ENCODE data around the gene OPN4.

The OPN4 gene

DNA sequence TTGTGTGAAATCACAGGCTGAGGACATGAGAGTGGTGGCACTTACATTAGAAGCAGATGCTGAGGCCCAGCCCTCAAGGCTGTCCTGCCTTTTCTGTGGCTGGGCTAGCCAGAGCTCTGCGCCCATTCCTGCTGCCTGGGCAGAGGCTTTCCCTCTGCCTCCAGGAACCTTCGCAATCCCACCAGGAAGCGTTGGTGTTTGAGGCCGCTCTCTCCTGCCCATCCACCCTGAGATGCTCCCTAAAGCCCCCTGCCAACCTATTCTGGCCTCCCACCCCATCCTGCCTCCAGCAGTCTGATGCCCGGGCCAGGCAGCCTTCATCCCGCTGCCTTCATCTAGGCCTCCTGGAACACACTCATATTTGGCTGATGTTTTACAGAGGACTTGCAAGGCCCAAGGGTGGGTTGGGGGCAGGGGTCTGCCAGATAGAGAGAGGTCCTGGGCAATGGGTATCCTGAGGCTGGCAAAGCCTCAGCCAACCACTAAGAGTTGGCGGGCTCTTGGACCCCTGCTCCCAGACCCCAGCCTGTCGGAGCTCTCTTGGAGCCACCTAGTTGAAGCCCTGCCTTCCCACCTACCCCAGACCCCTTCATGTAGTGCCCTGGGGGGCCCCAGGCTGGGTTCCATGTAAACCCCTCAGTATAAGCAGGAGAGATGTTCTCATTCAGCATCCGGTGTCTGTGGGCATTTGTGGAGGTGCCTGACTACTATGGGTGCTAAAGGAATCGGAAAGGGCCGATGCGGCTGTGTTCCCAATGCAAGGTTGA lies 46.7 kb downstream of the OPN4 start:
- no peak for DNase-seq

DNA sequence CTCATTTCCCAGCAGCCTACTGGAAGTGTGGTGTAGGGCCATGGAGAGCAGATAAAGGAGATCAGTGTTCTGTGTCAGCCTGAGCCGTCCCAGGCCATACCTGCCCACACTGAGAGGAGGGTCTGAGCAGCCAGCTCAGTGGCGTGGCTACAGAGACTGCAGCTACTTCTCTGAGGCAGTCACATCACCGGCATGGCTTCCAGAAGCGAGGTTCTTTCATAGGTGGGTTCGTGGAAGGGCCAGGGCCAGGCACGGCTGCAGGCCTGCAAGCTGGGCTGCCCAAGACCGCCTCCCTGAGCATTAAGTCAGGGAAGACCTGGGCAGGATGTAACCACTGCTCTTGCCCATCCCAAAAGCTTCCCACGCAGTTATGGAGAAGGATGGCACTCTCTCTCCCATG lies 48.8 kb downstream of the OPN4 start:
- DNase-seq: no peak

DNA sequence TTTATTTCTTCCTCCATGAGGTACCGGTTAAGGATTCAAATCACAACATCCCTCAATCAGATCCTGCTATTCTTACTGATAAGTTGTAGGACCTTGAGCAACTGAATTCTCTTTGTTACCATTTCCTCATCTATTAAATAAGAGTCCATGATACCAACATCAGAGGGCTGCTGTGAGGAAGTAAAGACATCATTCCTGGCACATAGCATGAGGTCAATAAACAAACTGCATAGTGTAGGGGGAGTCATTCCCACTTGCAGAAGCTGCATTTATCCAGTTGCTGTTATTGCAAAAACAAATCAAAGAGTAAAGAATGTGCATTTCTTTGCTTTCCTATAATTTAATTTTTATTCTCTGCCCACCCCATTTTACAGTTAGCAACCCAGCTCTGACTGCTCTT lies 50.8 kb downstream of the OPN4 start:
- DNase-seq: no peak

DNA sequence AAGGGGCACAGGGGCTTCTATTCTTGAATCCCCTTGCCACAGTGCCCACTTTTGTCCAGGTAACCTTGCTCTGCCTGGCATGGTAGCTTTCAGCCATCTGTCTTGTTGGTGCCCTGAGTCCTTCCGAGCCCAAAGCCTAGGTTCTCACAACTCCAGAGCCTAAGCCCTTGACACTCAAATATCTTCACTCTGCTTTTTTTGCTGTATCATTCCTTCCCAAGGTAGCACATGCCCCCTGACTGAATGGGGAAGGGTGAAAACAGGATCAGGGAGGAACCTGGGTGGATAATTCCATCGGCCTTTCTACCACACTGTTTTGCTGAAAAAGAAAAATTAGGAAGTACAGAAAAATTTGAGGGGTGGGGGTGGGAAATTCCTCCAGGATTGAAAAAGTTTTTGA lies 51.6 kb downstream of the OPN4 start:
- DNase-seq: no peak

DNA sequence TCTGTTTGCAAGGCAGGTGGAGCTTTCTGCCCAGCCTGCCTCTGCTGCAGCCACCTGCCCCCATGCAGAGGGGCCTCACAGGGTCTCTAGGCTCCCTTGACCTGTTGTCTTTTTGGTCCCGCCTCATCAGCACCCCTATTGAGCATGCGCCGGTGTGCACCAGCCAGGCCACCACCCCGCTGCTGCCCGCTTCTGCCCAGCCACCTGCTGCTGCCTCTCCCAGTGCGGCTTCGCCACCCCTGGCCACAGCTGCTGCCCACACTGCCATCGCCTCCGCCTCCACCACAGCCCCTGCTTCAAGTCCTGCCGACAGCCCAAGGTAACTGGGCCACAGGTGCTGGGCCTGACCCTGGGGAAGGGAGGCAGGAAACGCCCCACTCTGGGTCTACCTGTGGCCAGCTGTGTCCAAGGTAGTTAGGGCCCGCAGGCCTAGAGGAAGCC lies 52.1 kb downstream of the OPN4 start:
- no peak for DNase-seq

DNA sequence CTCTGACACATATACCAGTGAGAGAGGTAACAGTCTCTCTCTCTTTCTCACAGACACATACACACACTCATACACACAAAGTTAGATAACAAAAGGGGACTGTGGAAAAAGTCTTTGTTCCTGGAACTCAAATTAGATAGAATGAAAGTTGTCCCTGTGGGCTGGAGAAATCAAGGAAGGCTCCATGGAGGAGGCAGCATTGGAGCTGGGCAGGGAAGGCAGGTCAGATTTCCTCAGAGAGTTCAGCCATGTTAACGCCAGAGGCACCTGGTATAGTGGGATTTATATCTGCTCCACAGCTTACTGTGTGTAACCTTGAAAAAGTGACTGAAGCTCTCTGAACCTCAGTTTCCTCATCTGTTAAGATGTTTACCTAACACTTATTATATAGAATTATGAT lies 52.6 kb downstream of the OPN4 start:
- DNase-seq: no peak

DNA sequence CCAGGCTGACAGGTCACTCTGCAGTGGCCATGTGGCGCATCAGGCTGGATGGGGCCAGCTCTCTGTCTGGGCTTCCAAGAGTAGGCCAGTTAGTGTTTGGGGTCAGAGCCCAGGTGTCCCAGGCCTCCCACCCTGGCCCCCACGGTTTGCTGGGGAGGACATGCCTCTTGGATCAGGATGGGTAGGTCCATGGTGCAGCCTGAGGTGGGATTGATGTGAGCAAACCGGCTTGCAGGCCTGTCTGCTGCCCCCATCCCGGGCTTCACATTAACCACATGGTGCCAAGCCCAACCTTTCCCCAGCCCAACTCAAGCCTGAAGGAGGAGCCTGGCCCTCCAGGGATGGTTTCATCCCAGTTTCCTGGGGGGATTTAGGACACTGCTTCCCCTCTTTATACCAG lies 53.2 kb downstream of the OPN4 start:
- DNase-seq: no peak

DNA sequence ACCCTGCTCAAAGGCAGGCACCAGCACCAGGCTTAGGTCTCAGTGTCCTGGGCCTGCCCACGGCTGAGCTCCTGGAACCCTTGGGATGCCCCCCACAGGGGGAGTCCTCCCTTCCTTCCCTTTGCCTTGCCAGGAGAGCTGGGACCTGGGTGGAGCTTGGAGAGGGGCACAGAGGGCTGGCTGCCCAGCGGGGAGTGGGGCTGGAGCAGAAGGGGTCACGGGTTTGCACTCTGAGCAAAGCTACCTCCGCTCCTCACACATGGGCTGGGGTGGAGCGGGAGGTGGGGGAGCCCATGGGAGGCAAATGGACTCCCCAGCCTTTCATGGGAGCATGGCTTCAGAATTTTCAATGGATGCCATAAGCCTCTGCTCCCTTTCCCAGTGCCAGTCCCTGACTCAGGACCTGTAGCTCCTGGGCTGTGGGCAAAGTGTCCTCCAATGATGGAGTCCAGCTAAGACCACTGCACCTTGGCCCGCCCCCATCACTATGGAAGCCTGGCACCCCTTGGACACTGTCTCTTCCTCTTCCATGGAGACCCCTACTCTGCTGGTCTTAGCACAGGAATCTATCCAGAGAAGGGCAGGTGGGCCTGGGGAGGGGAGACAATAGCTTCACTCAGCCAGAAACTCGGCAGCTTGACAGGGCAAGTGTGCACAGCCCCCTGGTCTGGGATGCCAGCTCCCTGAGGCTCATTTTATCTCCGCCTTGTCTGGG lies 53.9 kb downstream of the OPN4 start:
- no peak for DNase-seq

DNA sequence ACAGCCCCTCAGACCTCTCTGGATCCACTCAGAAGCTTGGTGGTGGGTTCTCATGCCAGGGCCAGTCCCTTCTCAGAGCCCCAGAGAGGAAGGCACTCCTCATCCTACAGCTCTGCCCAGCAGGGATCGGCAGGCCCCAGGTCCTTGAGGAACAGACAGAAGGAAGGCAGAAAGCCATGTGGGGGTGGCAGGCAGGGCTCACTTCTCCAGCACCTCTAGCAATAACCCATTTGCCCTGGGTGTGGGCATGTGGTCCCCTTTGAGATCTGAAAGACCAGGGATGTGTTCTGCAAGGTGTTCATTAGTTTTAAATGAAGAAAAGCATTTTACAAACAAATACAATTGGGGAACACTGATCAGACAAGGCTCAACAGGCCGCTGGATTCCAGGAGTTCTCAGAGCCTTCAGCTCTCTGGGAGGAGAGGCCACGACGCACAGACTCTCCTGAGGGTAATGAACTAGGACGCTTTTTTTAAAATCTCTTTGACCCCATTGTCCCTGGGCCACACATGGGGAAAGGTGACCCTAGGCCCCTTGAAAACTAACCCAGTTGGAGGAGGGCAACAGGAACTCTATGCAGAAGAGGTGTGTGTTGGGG lies 54.5 kb downstream of the OPN4 start:
- no peak for DNase-seq

DNA sequence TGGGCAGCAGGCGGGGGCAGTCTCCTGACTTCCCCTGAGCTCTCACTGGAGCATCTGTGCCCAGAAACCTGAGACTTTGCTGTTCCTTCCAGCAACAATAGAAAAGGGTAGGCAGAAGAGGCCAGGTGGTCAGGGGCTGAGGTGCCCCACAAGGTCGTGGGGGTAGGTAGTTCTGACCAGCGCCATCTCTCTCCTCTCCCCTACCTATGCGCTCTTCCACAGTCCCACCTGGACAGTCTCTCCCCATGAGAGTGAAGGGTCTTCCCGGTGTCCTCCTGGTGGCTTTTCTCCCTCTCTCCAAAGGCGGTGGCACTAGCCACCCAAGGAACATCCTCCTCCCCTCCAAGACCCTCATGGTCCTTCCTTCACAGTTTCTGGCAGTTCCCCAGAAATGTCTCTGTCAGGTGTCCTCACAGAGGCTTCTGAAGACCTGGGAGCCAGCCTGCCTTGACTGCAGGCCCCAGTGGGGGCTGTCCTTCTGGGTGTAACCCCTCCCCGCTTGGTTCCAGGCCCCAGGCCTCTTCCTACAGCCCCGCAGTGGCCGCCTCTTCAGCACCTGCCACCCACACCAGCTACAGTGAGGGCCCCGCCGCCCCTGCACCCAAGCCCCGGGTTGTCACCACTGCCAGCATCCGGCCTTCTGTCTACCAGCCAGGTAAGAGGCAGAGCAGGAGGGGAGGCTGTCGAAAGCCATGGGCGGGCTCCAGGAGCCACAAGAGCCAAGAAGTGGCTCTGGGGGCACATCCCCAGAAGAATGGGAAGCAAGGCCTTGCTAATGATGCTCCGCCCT lies 55.2 kb downstream of the OPN4 start:
- DNase-seq: no peak

DNA sequence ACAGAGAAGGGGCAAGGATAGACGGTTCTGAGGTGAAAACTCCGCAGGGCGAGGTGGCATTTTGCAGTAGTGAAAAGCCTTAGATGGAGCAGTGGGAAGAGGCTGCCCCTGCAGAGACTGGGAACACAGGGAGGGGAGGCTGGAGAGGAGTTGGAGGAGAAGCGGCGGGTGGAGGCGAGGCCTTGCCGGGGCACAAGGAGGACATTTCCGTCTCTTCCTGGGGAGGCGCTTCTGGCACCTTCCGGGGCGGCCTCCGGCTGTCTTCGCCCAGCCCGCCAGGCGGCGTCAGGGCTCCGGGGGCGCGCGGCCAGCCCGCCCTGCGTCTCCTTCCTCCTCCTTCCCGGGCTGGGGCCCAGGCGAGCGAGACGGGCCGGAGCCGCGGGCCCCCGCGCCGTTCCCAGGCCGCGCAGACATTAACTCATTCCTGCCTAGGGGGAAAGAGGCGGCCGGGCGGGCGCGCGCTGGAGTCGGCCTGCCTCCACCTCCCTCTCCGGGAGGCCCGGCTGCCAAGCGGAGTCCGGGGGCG lies 56.7 kb downstream of the OPN4 start:
- DNase-seq: peak; percentile 80

DNA sequence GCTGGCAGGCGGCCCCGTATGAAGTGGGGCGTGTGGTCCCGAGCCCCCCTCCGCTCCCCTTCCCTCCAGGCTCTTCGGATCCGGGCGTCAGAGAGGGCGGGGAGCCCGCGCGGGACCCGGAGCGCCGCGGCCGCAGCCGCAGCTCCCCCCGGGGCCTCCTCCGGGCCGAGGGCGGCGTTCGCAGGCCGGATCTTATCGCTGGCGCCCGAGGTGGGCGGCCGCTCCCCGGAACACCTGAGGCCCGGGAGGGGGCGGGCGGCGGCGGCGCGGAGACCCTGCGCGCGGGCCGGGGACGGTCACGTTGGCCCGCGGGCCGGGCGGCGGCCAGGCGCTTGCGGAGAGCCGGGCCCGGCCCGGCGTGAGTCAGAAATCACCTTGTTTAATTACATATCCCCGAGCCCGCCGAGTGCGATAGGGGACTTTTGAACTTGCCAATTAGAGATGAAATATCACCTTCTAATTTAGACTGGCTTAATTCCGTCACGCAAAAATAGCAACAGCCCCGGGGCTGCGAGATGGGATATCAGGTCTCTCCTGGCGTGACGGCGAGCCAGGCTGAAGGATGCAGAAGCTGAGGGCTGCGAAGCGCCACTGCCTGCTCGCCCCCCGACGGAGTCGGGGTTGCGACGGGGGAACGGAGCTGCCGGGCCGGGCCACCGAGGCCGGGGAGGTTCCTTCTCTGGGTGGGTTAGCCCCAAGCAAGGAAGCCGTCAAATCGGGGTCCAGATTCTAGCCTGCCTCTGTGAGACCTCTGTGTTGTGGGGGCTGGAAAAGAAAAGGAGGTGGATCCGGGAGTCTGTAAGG lies 57.4 kb downstream of the OPN4 start:
- peak; percentile 43 for DNase-seq

DNA sequence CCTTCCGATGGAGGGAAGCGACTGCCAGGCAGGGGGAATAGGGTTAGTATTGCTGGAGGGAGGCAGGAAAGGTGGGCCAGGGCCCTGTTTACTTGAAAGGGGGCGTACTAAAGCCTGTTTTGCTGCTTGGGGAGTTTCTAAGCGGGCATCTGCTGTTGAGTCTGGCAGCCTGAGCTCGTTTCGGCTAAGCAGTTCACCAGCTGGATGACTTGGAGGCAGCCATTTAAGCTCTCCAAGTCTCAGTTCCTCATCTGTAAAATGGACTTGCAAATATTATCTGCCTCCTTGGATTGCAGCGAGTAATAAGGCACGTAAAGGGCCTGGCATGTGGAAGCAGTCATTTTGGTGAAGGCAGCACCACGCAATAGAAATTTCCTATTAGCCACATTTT lies 58.0 kb downstream of the OPN4 start:
- DNase-seq: no peak

DNA sequence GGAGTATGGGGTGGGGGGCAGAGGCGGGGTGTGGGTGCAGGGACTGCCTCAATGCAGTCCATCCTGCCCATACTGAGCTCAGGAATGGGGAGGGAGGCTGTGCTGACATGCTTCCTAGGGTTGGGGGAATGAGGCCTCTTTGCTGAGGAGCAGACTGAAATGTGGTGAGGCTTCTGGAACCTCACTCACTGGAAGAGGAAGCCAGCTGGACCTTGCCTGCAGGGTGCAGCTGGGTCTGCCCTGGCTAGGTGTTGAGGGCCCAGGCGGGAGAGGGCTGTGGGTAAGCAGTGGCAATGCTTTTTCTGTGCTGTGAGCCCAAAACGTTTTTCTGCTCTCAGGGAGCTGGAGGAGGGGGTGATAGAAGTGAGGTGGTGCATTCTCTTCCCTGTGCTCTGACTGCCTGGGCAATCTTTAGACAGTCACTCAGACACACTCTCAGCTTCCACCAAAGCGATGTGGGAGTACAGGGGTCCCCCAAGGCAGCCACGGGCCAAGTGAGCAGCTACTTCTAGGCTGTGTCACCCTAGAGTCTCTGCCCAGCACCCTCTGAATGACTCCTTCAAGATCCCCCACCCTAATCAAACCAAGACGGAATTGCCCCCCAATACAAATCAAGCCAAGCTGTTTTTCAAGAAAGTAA lies 60.9 kb downstream of the OPN4 start:
- no peak for DNase-seq

DNA sequence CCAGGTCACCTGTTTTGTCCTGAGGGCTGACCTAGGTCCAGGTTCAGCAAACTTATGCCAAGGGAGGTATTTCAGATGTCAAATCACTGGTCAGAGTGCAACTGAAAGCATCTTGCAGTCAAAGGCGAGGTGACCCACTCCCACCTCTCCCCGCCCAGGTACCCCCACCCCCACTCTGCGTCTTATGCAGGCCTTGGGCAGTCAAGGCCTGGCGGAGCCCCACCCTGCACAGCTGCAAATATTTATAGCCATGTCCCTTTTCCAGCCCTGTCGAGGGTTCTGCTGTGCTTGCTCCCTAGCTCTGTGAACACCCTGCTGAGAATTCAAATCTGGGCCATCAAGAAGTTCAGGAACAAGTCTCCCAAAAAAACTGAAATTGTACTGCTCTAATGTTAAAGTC lies 61.5 kb downstream of the OPN4 start:
- DNase-seq: no peak
